ENCODE results near the gene NF1.

NF1 gene

DNA sequence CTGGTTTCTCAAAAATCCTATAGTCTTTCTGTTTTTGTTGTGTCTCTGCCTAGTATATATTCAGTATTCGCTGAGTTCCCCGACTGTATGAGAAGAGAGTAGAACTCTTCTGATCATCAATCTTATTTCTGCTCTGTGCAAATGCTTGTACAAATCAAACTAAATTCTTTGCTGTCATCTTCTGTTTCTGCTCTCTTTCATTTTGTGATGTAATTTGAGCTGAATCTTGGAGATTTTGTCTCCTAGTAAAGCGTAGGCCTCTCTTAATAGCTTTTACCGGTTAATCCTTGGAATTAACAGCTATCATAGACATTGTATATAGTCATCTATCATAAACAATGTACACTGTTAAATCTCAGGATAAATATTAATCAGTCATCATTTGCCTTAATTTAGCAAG, 140.3 kb downstream of the NF1 start:
- no peak for TF ChIP-seq HOXD13 (CRISPR knock-in tag; IDR thresholded peaks at IDR 0.05; ENCODE audit: borderline replicate concordance)
- no peak for TF ChIP-seq ZNF155 (tag by site-specific recombination; IDR thresholded peaks at IDR 0.05)
- TF ChIP-seq ZNF561 (tag by site-specific recombination; IDR thresholded peaks at IDR 0.05; ENCODE audit: borderline replicate concordance): no peak
- H3K27ac ChIP-seq (ENCODE audit: extremely low read depth, low read depth, low read length): no peak overlapping the region
- ChIA-PET POLR2A (interaction anchor here (0.6 kb wide), 1 partner anchor 139 kb away, joined by 10 read pairs; no protein-coding TSS in a partner anchor), CTCF (interaction anchor here (0.6 to 2.4 kb wide), 3 partner anchors 20 to 606 kb away, joined by 3 to 9 read pairs (median 3); no protein-coding TSS in a partner anchor)
- no peak overlapping the region for H3K4me3 ChIP-seq (ENCODE audit: low read depth, low read length)
- no peaks in the 10 kb centered on the region for H3K9me3 ChIP-seq (ENCODE audit: control insufficient read depth, insufficient read depth, low read depth, low read length)
- peaks cover 60 to 79% of the 10 kb centered on the region in 2 experiments for H3K36me3 ChIP-seq (ENCODE audit: control insufficient read depth in 2 of 2, insufficient read depth in 1 of 2, low read length in 2 of 2)
- H3K4me1 ChIP-seq (ENCODE audit: control insufficient read depth, insufficient read depth, low read length): no peaks in the 10 kb centered on the region

DNA sequence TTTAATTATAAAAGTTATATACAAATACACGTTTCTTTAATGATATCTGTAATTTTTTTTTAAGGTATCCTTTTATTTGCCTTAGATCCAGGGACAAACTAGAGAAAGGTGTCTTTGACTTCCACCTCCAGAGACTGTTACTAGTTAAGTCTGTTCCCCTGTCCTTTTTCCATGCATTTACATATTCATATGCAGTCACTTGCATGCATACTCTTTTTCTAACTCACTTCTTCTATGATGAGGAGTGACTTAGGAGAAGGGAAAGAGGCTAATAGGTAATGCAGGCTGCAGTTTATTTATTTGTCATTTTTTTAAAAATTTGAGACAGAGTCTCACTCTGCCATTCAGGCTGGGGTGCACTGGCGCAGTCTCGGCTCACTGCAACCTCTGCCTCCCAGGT, 141.4 kb downstream of the NF1 start:
- ChIA-PET CTCF (interaction anchor here (2.4 kb wide), 1 partner anchor 21 kb away, joined by 9 read pairs; no protein-coding TSS in a partner anchor), POLR2A (no interaction called here)
- no peak for TF ChIP-seq ZNF184 (tag by site-specific recombination; IDR thresholded peaks at IDR 0.05)
- no peak for TF ChIP-seq ZNF600 (tag by site-specific recombination; IDR thresholded peaks at IDR 0.05)
- TF ChIP-seq BCL11A (tag by site-specific recombination; IDR thresholded peaks at IDR 0.05; ENCODE audit: low read depth): no peak
- TF ChIP-seq ZNF658 (tag by site-specific recombination; IDR thresholded peaks at IDR 0.05): no peak
- TF ChIP-seq ZNF626 (tag by site-specific recombination; IDR thresholded peaks at IDR 0.05): no peak
- TF ChIP-seq ZBTB6 (tag by site-specific recombination; IDR thresholded peaks at IDR 0.05): no peak
- no peak for TF ChIP-seq ELK4 (IDR thresholded peaks at IDR 0.05; ENCODE audit: borderline replicate concordance, low read depth, low read length)
- TF ChIP-seq ZNF585B (tag by site-specific recombination; IDR thresholded peaks at IDR 0.05): no peak
- no peak for TF ChIP-seq EGR2 (tag by site-specific recombination; IDR thresholded peaks at IDR 0.05; ENCODE audit: low read depth)
- no peak for TF ChIP-seq ZNF138 (tag by site-specific recombination; IDR thresholded peaks at IDR 0.05; ENCODE audit: borderline replicate concordance)
- no peak for TF ChIP-seq ZNF404 (tag by site-specific recombination; IDR thresholded peaks at IDR 0.05)
- no peak for TF ChIP-seq TRIM28 (IDR thresholded peaks at IDR 0.05; ENCODE audit: borderline replicate concordance, low read length)
- TF ChIP-seq ZNF704 (tag by site-specific recombination; IDR thresholded peaks at IDR 0.05): no peak
- TF ChIP-seq ZBTB20 (tag by site-specific recombination; IDR thresholded peaks at IDR 0.05): no peak
- no peak for TF ChIP-seq ZNF624 (tag by site-specific recombination; IDR thresholded peaks at IDR 0.05)
- no peak for TF ChIP-seq ZSCAN23 (tag by site-specific recombination; IDR thresholded peaks at IDR 0.05)
- no peak for TF ChIP-seq PRDM6 (tag by site-specific recombination; IDR thresholded peaks at IDR 0.05)
- TF ChIP-seq TCF7L2 (IDR thresholded peaks at IDR 0.05; ENCODE audit: borderline replicate concordance, low read depth, low read length): no peak
- TF ChIP-seq, protein P1, sequence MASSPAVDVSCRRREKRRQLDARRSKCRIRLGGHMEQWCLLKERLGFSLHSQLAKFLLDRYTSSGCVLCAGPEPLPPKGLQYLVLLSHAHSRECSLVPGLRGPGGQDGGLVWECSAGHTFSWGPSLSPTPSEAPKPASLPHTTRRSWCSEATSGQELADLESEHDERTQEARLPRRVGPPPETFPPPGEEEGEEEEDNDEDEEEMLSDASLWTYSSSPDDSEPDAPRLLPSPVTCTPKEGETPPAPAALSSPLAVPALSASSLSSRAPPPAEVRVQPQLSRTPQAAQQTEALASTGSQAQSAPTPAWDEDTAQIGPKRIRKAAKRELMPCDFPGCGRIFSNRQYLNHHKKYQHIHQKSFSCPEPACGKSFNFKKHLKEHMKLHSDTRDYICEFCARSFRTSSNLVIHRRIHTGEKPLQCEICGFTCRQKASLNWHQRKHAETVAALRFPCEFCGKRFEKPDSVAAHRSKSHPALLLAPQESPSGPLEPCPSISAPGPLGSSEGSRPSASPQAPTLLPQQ (tag by site-specific recombination; IDR thresholded peaks at IDR 0.05): no peak
- TF ChIP-seq, protein P2, sequence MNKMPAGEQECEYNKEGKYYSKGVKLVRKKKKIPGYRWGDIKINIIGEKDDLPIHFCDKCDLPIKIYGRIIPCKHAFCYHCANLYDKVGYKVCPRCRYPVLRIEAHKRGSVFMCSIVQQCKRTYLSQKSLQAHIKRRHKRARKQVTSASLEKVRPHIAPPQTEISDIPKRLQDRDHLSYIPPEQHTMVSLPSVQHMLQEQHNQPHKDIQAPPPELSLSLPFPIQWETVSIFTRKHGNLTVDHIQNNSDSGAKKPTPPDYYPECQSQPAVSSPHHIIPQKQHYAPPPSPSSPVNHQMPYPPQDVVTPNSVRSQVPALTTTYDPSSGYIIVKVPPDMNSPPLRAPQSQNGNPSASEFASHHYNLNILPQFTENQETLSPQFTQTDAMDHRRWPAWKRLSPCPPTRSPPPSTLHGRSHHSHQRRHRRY (tag by site-specific recombination; IDR thresholded peaks at IDR 0.05): no peak
- Histone ChIP-seq H3K9me3 (ENCODE audit: control insufficient read depth, insufficient read depth, low read depth, low read length) (no peaks in the 10 kb centered on the region), H3K36me3 (ENCODE audit: control insufficient read depth in 2 of 2, insufficient read depth in 1 of 2, low read length in 2 of 2) (peaks cover 66 to 80% of the 10 kb centered on the region in 2 experiments), H3K4me1 (ENCODE audit: control insufficient read depth, insufficient read depth, low read length) (no peaks in the 10 kb centered on the region), H3K4me3 (ENCODE audit: low read depth, low read length) (no peak overlapping the region), H3K27ac (ENCODE audit: extremely low read depth, low read depth, low read length) (no peak overlapping the region)

Measured in HEK293 (cell line).